SK-N-SH (cell line): ENCODE data around the gene ABCC3. TPM values are rescaled to one million over a fixed set of nuclear protein-coding genes. Genes with fewer than 3 reads are reported as not detected.

Source experiments
- CTCF ChIA-PET: fragments of 300-600, 350-600 bp; formaldehyde crosslinking; extraction: SDS; loops from one replicate; lab custom pipeline; 2021; lab: Yijun Ruan, JAX
- POLR2A ChIA-PET: fragments of 350-600 bp; sonication (Branson Sonifier 250); formaldehyde crosslinking; extraction: SDS; loops from one replicate; lab custom pipeline; 2020; ENCODE audit warnings: antibody characterized with exemption, inconsistent platforms; lab: Yijun Ruan, JAX
- DNase-seq: peaks from one replicate; pipeline ENCODE4 v3.0.0; 2012
- H2AFZ ChIP-seq: fragments of 200-600 bp; sonication (generic); 2 replicates; pipeline ENCODE4 v1.8.1; 2016; ENCODE audit warnings: antibody characterized with exemption, mild to moderate bottlenecking, low read depth
- H3F3A ChIP-seq: fragments of 200-600 bp; sonication (generic); replicated peaks from 2 replicates; pipeline ENCODE3; 2016; ENCODE audit warnings: antibody characterized with exemption, mild to moderate bottlenecking; ENCODE audit not compliant: insufficient read depth
- H3K27ac ChIP-seq, 2 experiments: fragments of 200-500 bp in 1 of 2; fragments of 200-600 bp in 1 of 2; sonication (Bioruptor generic) in 1 of 2; sonication (generic), shearing (Covaris generic) in 1 of 2; 2 replicates each; pipeline versions ENCODE4 v1.5.1 to v1.6.1; 2014 to 2016; ENCODE audit warnings: low read depth in 2 of 2, inconsistent platforms in 1 of 2, low read length in 1 of 2, mild to moderate bottlenecking in 1 of 2, mixed read lengths in 1 of 2
- H3K27me3 ChIP-seq: fragments of 200-600 bp; sonication (generic), shearing (Covaris generic); 2 replicates; pipeline ENCODE4 v1.6.1; 2016; ENCODE audit warnings: mixed run types; ENCODE audit not compliant: insufficient read depth
- H3K36me3 ChIP-seq, 2 experiments: fragments of 200-500 bp in 1 of 2; fragments of 200-600 bp in 1 of 2; sonication (Bioruptor generic) in 1 of 2; sonication (generic) in 1 of 2; replicated peaks in 1 of 2; 2 replicates each; pipeline versions ENCODE3 to v1.5.1; 2014 to 2016; ENCODE audit warnings: low read length in 1 of 2, mild to moderate bottlenecking in 1 of 2; ENCODE audit not compliant: insufficient read depth in 2 of 2, control insufficient read depth in 1 of 2
- H3K4me1 ChIP-seq, 2 experiments: fragments of 200-500 bp in 1 of 2; fragments of 200-600 bp in 1 of 2; sonication (Bioruptor generic) in 1 of 2; sonication (generic), shearing (Covaris generic) in 1 of 2; 2 replicates each; pipeline versions ENCODE4 v1.5.1 to v1.6.1; 2014 to 2016; ENCODE audit warnings: low read depth in 1 of 2, low read length in 1 of 2, mixed run types in 1 of 2; ENCODE audit not compliant: insufficient read depth in 2 of 2, control insufficient read depth in 1 of 2
- H3K4me2 ChIP-seq: fragments of 200-600 bp; sonication (generic), shearing (Covaris generic); 2 replicates; pipeline ENCODE4 v1.6.1; 2017; ENCODE audit warnings: mixed run types
- H3K4me3 ChIP-seq, 2 experiments: fragments of 200-500 bp in 1 of 2; fragments of 200-600 bp in 1 of 2; sonication (Bioruptor generic) in 1 of 2; sonication (generic), shearing (Covaris generic) in 1 of 2; 2 replicates each; pipeline versions ENCODE4 v1.5.1 to v1.8.1; 2014 to 2016; ENCODE audit warnings: low read depth in 2 of 2, inconsistent platforms in 1 of 2, low read length in 1 of 2, mild to moderate bottlenecking in 1 of 2, mixed read lengths in 1 of 2, moderate library complexity in 1 of 2
- H3K79me2 ChIP-seq: fragments of 200-600 bp; sonication (generic); 2 replicates; pipeline ENCODE4 v1.8.1; 2017; ENCODE audit warnings: mild to moderate bottlenecking; ENCODE audit not compliant: insufficient read depth
- H3K9ac ChIP-seq: fragments of 200-600 bp; sonication (generic); 2 replicates; pipeline ENCODE4 v1.6.1; 2017; ENCODE audit warnings: mixed run types
- H3K9me2 ChIP-seq: fragments of 200-600 bp; sonication (generic); 2 replicates; pipeline ENCODE4 v1.6.1; 2017; ENCODE audit warnings: mixed run types
- H3K9me3 ChIP-seq: fragments of 200-600 bp; sonication (generic); 2 replicates; pipeline ENCODE4 v1.6.1; 2017; ENCODE audit warnings: mixed run types, mild to moderate bottlenecking, moderate library complexity
- H4K20me1 ChIP-seq: fragments of 200-600 bp; sonication (generic); 2 replicates; pipeline ENCODE4 v1.6.1; 2017; ENCODE audit warnings: mild to moderate bottlenecking, mixed run types; ENCODE audit not compliant: insufficient read depth
- EP300 ChIP-seq, 2 experiments: IDR thresholded peaks; 2 replicates each; pipeline versions ENCODE4 v1.4.0 to v1.6.1; 2012; ENCODE audit warnings: borderline replicate concordance in 1 of 2, low read depth in 1 of 2, low read length in 1 of 2
- FOSL2 ChIP-seq: IDR thresholded peaks from 2 replicates; pipeline ENCODE4 v1.4.0; 2012; ENCODE audit warnings: low read depth, mild to moderate bottlenecking, moderate library complexity, borderline replicate concordance
- GATA2 ChIP-seq: sonication (generic); formaldehyde crosslinking; IDR thresholded peaks from 2 replicates; pipeline ENCODE4 v1.5.0; 2020; ENCODE audit warnings: mild to moderate bottlenecking, missing genetic modification reagents
- NFIC ChIP-seq: IDR thresholded peaks from 2 replicates; pipeline ENCODE4 v1.4.0; 2012; ENCODE audit warnings: borderline replicate concordance
- RAD21 ChIP-seq: IDR thresholded peaks from 2 replicates; pipeline ENCODE4 v1.6.1; 2012; ENCODE audit warnings: mild to moderate bottlenecking, low read length
- SMC3 ChIP-seq: IDR thresholded peaks from 2 replicates; pipeline ENCODE4 v1.6.1; 2012; ENCODE audit warnings: low read depth, low read length, improper control_type of control experiment
- TEAD4 ChIP-seq: IDR thresholded peaks from 2 replicates; pipeline ENCODE4 v1.4.0; 2012; ENCODE audit warnings: mild to moderate bottlenecking, borderline replicate concordance; ENCODE audit not compliant: insufficient read depth
- WGBS: methylation state at CpG from one replicate; pipeline ENCODE4 v1.1.6; 2017; ENCODE audit warnings: low lambda C conversion rate; 5-methylcytosine and 5-hydroxymethylcytosine counted together
- polyA plus RNA-seq, 3 experiments: library from polyadenylated mRNA; depleted of rRNA; stranded (reverse); fragments of >200 nt; gene quantifications; 2 replicates each; pipeline ENCODE4 v1.2.3, GENCODE V29; 2012
- TF ChIP-seq, protein P1 (sequence below): fragments of 150-350 bp; IDR thresholded peaks from 2 replicates; pipeline ENCODE4 v1.6.1; 2016; ENCODE audit warnings: mild to moderate bottlenecking, low read depth, low read length

ABCC3 gene
- polyA plus RNA-seq, 1 of the 3 experiments (the other 2 are of a cell fraction): 185 TPM

DNA sequence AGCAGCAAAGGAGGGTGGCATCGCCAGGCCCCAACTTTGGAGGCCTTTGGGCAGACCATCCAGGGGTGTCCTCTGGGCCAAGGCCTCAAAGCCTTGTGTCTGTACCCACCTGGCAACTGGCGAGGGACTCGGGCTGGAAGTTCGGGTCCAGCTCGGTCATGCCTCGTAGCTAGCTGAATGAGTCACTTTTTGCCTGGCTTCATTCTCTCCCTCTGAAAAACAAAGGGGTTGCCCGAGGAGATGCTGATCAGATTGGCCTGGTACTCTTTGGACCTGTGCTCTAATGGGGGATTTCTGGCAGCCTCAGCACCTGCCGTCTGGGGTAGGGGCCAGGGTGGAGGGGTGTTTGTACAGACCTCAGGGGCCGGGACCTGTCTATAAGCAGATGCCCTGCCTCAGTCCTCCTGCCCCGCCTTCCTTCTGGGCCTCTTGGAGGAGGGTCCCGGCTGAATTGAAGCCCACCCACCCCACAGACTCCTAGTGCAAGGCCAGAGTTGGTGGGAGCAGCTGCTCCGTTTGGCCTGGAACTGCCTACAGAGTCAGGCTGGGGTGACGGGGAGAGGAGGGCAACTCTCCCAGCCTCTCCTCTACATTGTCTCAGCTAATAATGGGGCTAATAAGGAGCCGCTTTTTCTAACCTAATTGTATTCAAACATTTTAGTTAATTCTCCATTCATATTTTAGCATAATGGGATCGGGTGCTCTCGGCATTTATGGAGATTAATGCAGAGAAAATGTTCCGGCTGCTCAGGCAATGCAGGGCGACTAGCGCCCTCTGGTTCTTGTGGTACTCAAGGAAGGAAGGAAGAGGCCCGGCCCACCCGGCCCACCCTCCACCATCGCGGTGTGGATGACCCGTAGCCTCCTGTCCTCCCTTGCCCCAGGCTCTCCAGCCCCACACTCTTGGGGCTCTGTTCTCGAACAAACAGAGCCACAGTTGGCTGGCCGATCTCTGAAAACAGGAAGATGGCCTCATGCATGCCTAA is 21.4 kb upstream of the ABCC3 start:
- H3K27ac ChIP-seq: no peak overlapping the region
- no peaks in the 10 kb centered on the region for H3F3A ChIP-seq
- no peaks in the 10 kb centered on the region for H3K9me3 ChIP-seq
- no peak overlapping the region for H3K4me3 ChIP-seq
- no peak overlapping the region for H3K4me2 ChIP-seq
- peak; percentile 67 for DNase-seq
- TF ChIP-seq, protein P1, sequence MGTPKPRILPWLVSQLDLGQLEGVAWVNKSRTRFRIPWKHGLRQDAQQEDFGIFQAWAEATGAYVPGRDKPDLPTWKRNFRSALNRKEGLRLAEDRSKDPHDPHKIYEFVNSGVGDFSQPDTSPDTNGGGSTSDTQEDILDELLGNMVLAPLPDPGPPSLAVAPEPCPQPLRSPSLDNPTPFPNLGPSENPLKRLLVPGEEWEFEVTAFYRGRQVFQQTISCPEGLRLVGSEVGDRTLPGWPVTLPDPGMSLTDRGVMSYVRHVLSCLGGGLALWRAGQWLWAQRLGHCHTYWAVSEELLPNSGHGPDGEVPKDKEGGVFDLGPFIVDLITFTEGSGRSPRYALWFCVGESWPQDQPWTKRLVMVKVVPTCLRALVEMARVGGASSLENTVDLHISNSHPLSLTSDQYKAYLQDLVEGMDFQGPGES: no peak
- TF ChIP-seq SMC3 (peak; percentile 14; the same call in 1 of the 2 replicates), RAD21 (peak; percentile 46), NFIC (no peak), TEAD4 (no peak)
- no peaks in the 10 kb centered on the region for H3K9me2 ChIP-seq
- H3K4me1 ChIP-seq: peaks cover 0 to 34% of the 10 kb centered on the region in 2 experiments; a peak in 1 of 4 replicates
- H3K36me3 ChIP-seq: no peaks in the 10 kb centered on the region
- H2AFZ ChIP-seq: no peak overlapping the region
- 82% methylated on average over 24 of the region's 26 CpGs for WGBS
- H3K9ac ChIP-seq: no peak overlapping the region
- H3K79me2 ChIP-seq: no peaks in the 10 kb centered on the region
- H4K20me1 ChIP-seq: no peaks in the 10 kb centered on the region
- ChIA-PET CTCF (interaction anchor here (0.7 to 22.2 kb wide), 9 partner anchors 8 to 67 kb away, joined by 3 to 402 read pairs (median 3); partner anchors contain the start of genes ABCC3, CACNA1G and SPATA20), POLR2A (no interaction called here)
- no peaks in the 10 kb centered on the region for H3K27me3 ChIP-seq

DNA sequence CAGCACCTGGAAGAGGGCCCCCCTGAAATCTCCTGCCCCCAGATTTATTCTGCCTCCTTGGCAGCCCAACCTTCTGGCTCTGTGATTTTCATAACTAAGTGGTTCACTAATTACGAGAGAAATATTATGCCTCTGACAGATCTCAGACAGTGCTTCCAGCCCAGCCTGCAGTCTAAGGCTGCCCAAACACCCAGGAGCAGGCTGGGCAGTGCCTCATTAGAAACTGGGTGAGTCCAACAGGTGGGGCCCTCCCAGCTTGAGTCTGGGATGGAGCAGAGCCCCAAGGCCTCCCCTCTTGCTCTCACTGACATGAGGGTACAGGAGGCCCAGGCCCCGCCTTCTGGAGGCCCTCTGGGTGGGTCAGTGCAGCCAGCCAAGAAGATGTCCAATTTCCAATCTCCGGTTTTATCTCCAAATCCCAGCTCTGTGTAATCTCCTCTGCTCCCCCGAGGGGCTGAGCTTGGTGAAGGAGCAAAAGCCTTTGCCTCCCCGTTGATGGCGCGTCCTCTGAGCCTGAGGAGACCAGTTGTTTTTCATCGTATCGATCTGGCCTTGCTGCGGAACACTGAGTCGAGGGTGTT is 20.1 kb upstream of the ABCC3 start:
- WGBS: 66% methylated on average over 11 of the region's 11 CpGs
- Histone ChIP-seq H3K9me2 (no peaks in the 10 kb centered on the region), H3K4me3 (no peak overlapping the region), H3K9ac (no peak overlapping the region), H3K27me3 (no peaks in the 10 kb centered on the region), H3K27ac (0 out of 4 replicates have a peak overlapping the region, but pooled peaks of 1 of the 2 experiments have one; percentile 12), H4K20me1 (no peaks in the 10 kb centered on the region), H3K4me1 (peaks cover 6 to 23% of the 10 kb centered on the region in 2 experiments; a peak in 2 of 4 replicates), H3K9me3 (no peaks in the 10 kb centered on the region), H3F3A (no peaks in the 10 kb centered on the region), H3K4me2 (no peak overlapping the region), H2AFZ (no peak overlapping the region), H3K79me2 (no peaks in the 10 kb centered on the region), H3K36me3 (no peaks in the 10 kb centered on the region)
- POLR2A ChIA-PET: interaction anchor here (0.6 to 1.1 kb wide), 2 partner anchors 13 to 51 kb away, joined by 3 to 4 read pairs; no protein-coding TSS in a partner anchor
- DNase-seq: peak; percentile 79
- CTCF ChIA-PET: interaction anchor here (0.6 to 22.2 kb wide), 6 partner anchors 9 to 68 kb away, joined by 3 to 1212 read pairs (median 10); partner anchors contain the start of genes ABCC3 and SPATA20
- no peak for TF ChIP-seq FOSL2
- peak in 1 of 2 experiments; percentile 40; a peak in 1 of 4 replicates for TF ChIP-seq EP300 (IDR thresholded peaks at IDR 0.05; ENCODE audit: borderline replicate concordance in 1 of 2, low read depth in 1 of 2, low read length in 1 of 2)
- TF ChIP-seq GATA2 (CRISPR knock-in tag): peak; percentile 81
- TF ChIP-seq RAD21: peak; percentile 6; the same call in 1 of the 2 replicates
